Panc1 (cell line): Measurements from ENCODE around the gene RAD1. TPM values are rescaled to one million over a fixed set of nuclear protein-coding genes. Genes with fewer than 3 reads are reported as not detected.

ENCODE experiments used
- ATAC-seq: fragments of 200-7000 bp; cut with Tn5 transposase; 2 replicates; pipeline ENCODE4 v1.9.1; 2020; ENCODE audit warnings: mild to moderate bottlenecking, moderate library complexity
- BruUV-seq: library from RNA; stranded (reverse); fragments of 400-500 nt; replicated peaks from 2 replicates; lab custom pipeline; 2021; lab: Mats Ljungman, UMichigan
- CTCF ChIA-PET: fragments of 300-600 bp; sonication (Branson Sonifier 250); formaldehyde crosslinking; loops from one replicate; lab custom pipeline; 2022; ENCODE audit warnings: antibody characterized with exemption; lab: Charles Lee
- POLR2A ChIA-PET: fragments of 300-600 bp; sonication (Branson Sonifier 250); formaldehyde crosslinking; loops from one replicate; lab custom pipeline; 2022; ENCODE audit warnings: antibody characterized with exemption; lab: Charles Lee
- DNase-seq: peaks from one replicate; pipeline ENCODE4 v3.0.0-alpha.2; 2010; ENCODE audit warnings: low read depth, low spot score
- H3K27ac ChIP-seq: 2 replicates; pipeline ENCODE4 v1.5.1; 2011; ENCODE audit warnings: mild to moderate bottlenecking, low read length, inconsistent platforms
- H3K27me3 ChIP-seq: fragments of 200-500 bp; sonication (Bioruptor generic); 2 replicates; pipeline ENCODE4 v1.6.0; 2014; ENCODE audit warnings: low read length, inconsistent platforms; ENCODE audit not compliant: control insufficient read depth, insufficient read depth
- H3K36me3 ChIP-seq: fragments of 200-500 bp; sonication (Bioruptor generic); 2 replicates; pipeline ENCODE4 v1.5.1; 2014; ENCODE audit warnings: inconsistent platforms, mild to moderate bottlenecking, low read length, moderate library complexity; ENCODE audit not compliant: control insufficient read depth, insufficient read depth
- H3K4me1 ChIP-seq: 2 replicates; pipeline ENCODE4 v1.5.1; 2011; ENCODE audit warnings: inconsistent platforms, mild to moderate bottlenecking, low read length, moderate library complexity; ENCODE audit not compliant: control insufficient read depth, insufficient read depth
- H3K4me3 ChIP-seq, 2 experiments: 2 replicates each; pipeline ENCODE4 v1.5.1; 2011 to 2012; ENCODE audit warnings: low read depth in 2 of 2, low read length in 2 of 2, mild to moderate bottlenecking in 2 of 2, inconsistent platforms in 1 of 2, moderate library complexity in 1 of 2
- H3K9me3 ChIP-seq: fragments of 200-500 bp; sonication (Bioruptor generic); 2 replicates; pipeline ENCODE4 v1.5.1; 2014; ENCODE audit warnings: low read depth, mild to moderate bottlenecking, inconsistent platforms, low read length, moderate library complexity; ENCODE audit not compliant: control insufficient read depth, insufficient read depth
- POLR2AphosphoS5 ChIP-seq: IDR thresholded peaks from 2 replicates; pipeline ENCODE4 v1.6.1; 2012; ENCODE audit warnings: mild to moderate bottlenecking, low read depth, low read length, moderate library complexity
- SIN3A ChIP-seq: IDR thresholded peaks from 2 replicates; pipeline ENCODE4 v1.6.1; 2012; ENCODE audit warnings: low read depth, mild to moderate bottlenecking, low read length, moderate library complexity, borderline replicate concordance; ENCODE audit not compliant: insufficient read depth
- TCF7L2 ChIP-seq: IDR thresholded peaks from 2 replicates; pipeline ENCODE4 v1.6.1; 2011; ENCODE audit warnings: mild to moderate bottlenecking, low read depth, low read length, inconsistent platforms
- in situ Hi-C: cut with HindIII; loops from 2 replicates; pipeline ENCODE4 v1.10.0; 2016; ENCODE audit warnings: low sequenced_read_pairs, low pct_unique_long_range_greater_than_20kb
- intact Hi-C: fragments of 100-400 bp; cut with micrococcal nuclease; formaldehyde crosslinking; loops from one replicate; pipeline ENCODE4 v1.10.0; 2022; ENCODE audit not compliant: unreplicated experiment
- total RNA-seq: library from RNA; stranded (reverse); gene quantifications from one replicate; pipeline ENCODE4 v1.2.1, GENCODE V29; 2021; ENCODE audit not compliant: unreplicated experiment
- TF ChIP-seq, protein P1 (sequence below): fragments of 450-650 bp; IDR thresholded peaks from 2 replicates; pipeline ENCODE4 v1.5.1; 2017; ENCODE audit warnings: mild to moderate bottlenecking
- TF ChIP-seq, protein P2 (sequence below), 2 experiments: IDR thresholded peaks; 2 replicates each; pipeline ENCODE4 v1.6.1; 2011 to 2012; ENCODE audit warnings: low read depth in 2 of 2, control low read depth in 1 of 2, low read length in 1 of 2, mild to moderate bottlenecking in 1 of 2, moderate library complexity in 1 of 2; ENCODE audit not compliant: insufficient read depth in 1 of 2

Gene RAD1
- total RNA-seq, 1 experiment from 2014 or later = 31.8 TPM

GRCh38 chr5:34892414-34892813 is 22.9 kb downstream of the RAD1 start:
- ChIA-PET CTCF (no interaction called here), POLR2A (no interaction called here)
- no peaks in the 10 kb centered on the region for H3K36me3 ChIP-seq
- H3K9me3 ChIP-seq = no peaks in the 10 kb centered on the region
- in situ Hi-C loops = no loop called here
- intact Hi-C loops = loop anchor here (10.0 kb wide), 1 partner anchor 238 kb away; the partner anchor contains the start of gene RAI14
- H3K4me3 ChIP-seq = no peak overlapping the region
- no peak for ATAC-seq
- no peak overlapping the region for H3K27ac ChIP-seq
- peaks cover 6% of the 10 kb centered on the region; the same call in 1 of the 2 replicates for H3K27me3 ChIP-seq
- TF ChIP-seq, protein P1, sequence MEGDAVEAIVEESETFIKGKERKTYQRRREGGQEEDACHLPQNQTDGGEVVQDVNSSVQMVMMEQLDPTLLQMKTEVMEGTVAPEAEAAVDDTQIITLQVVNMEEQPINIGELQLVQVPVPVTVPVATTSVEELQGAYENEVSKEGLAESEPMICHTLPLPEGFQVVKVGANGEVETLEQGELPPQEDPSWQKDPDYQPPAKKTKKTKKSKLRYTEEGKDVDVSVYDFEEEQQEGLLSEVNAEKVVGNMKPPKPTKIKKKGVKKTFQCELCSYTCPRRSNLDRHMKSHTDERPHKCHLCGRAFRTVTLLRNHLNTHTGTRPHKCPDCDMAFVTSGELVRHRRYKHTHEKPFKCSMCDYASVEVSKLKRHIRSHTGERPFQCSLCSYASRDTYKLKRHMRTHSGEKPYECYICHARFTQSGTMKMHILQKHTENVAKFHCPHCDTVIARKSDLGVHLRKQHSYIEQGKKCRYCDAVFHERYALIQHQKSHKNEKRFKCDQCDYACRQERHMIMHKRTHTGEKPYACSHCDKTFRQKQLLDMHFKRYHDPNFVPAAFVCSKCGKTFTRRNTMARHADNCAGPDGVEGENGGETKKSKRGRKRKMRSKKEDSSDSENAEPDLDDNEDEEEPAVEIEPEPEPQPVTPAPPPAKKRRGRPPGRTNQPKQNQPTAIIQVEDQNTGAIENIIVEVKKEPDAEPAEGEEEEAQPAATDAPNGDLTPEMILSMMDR = no peak
- TF ChIP-seq, protein P2, sequence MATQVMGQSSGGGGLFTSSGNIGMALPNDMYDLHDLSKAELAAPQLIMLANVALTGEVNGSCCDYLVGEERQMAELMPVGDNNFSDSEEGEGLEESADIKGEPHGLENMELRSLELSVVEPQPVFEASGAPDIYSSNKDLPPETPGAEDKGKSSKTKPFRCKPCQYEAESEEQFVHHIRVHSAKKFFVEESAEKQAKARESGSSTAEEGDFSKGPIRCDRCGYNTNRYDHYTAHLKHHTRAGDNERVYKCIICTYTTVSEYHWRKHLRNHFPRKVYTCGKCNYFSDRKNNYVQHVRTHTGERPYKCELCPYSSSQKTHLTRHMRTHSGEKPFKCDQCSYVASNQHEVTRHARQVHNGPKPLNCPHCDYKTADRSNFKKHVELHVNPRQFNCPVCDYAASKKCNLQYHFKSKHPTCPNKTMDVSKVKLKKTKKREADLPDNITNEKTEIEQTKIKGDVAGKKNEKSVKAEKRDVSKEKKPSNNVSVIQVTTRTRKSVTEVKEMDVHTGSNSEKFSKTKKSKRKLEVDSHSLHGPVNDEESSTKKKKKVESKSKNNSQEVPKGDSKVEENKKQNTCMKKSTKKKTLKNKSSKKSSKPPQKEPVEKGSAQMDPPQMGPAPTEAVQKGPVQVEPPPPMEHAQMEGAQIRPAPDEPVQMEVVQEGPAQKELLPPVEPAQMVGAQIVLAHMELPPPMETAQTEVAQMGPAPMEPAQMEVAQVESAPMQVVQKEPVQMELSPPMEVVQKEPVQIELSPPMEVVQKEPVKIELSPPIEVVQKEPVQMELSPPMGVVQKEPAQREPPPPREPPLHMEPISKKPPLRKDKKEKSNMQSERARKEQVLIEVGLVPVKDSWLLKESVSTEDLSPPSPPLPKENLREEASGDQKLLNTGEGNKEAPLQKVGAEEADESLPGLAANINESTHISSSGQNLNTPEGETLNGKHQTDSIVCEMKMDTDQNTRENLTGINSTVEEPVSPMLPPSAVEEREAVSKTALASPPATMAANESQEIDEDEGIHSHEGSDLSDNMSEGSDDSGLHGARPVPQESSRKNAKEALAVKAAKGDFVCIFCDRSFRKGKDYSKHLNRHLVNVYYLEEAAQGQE (IDR thresholded peaks at IDR 0.05; ENCODE audit: insufficient read depth in 1 of 2, low read depth in 2 of 2, low read length in 1 of 2) = no peak
- TF ChIP-seq POLR2AphosphoS5 (no peak), SIN3A (no peak), TCF7L2 (no peak)
- no peak for DNase-seq
- BruUV-seq = no TSS peak
- H3K4me1 ChIP-seq = no peaks in the 10 kb centered on the region

DNA sequence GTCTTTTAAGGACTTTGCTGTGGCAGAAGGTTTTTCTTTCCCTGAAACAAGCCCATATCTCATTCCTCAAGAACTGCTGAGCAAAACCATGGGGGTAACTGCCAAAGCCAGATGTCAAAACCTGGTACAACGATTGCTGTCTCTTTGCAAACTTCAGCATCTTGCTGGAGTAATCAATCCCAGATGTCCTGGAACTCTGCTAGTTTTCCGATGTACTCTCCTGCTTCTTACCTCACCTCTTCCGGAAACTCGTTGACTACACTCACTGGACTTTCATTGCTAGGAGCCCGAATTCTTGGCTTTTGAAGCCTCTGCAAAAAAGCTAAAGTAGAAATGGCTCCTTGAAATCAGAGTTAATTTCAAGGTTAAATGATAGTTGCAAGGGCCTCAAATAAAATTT is 23.3 kb downstream of the RAD1 start:
- Histone ChIP-seq H3K27me3 (peaks cover 8% of the 10 kb centered on the region; the same call in 1 of the 2 replicates), H3K27ac (no peak overlapping the region), H3K4me3 (no peak overlapping the region), H3K36me3 (no peaks in the 10 kb centered on the region), H3K9me3 (no peaks in the 10 kb centered on the region), H3K4me1 (no peaks in the 10 kb centered on the region)
- DNase-seq = no peak
- CTCF ChIA-PET = no interaction called here
- POLR2A ChIA-PET = no interaction called here
- ATAC-seq = no peak
- no TSS peak for BruUV-seq
- TF ChIP-seq TCF7L2 (no peak), SIN3A (no peak), POLR2AphosphoS5 (no peak)
- TF ChIP-seq, protein P2 (IDR thresholded peaks at IDR 0.05; ENCODE audit: insufficient read depth in 1 of 2, low read depth in 2 of 2, low read length in 1 of 2) = no peak
- TF ChIP-seq, protein P1 = no peak
- in situ Hi-C loops (no loop called here), intact Hi-C loops (loop anchor here (10.0 kb wide), 1 partner anchor 237 kb away; the partner anchor contains the start of gene RAI14)
